Smooth muscle cell (in vitro differentiated cells): ENCODE data around the gene LRRC27. TPM values are rescaled to one million over a fixed set of nuclear protein-coding genes. Genes with fewer than 3 reads are reported as not detected.

Source experiments
- DNase-seq: peaks from one replicate; lab custom pipeline; 2025; ENCODE audit not compliant: unreplicated experiment; lab: John Stamatoyannopoulos, UW
- H2AFZ ChIP-seq: fragments of 200-600 bp; sonication (generic); 2 replicates; pipeline ENCODE4 v1.6.0; 2016; ENCODE audit warnings: antibody characterized with exemption, low read depth, mild to moderate bottlenecking
- H3F3A ChIP-seq: fragments of 200-600 bp; sonication (generic); 2 replicates; pipeline ENCODE4 v1.6.0; 2017; ENCODE audit warnings: antibody characterized with exemption, low read depth
- H3K27ac ChIP-seq: fragments of 200-600 bp; sonication (generic); 2 replicates; pipeline ENCODE4 v1.5.1; 2016; ENCODE audit warnings: low read depth, mild to moderate bottlenecking
- H3K27me3 ChIP-seq: fragments of 200-600 bp; sonication (generic); 2 replicates; pipeline ENCODE4 v1.6.1; 2016; ENCODE audit warnings: low read depth, mild to moderate bottlenecking
- H3K36me3 ChIP-seq: fragments of 200-600 bp; sonication (generic); 2 replicates; pipeline ENCODE4 v1.5.1; 2016; ENCODE audit warnings: low read depth
- H3K4me1 ChIP-seq: fragments of 200-600 bp; sonication (generic); 2 replicates; pipeline ENCODE4 v1.5.1; 2016; ENCODE audit warnings: low read depth
- H3K4me2 ChIP-seq: fragments of 200-600 bp; sonication (generic); 2 replicates; pipeline ENCODE4 v1.6.0; 2016; ENCODE audit warnings: mild to moderate bottlenecking
- H3K4me3 ChIP-seq: fragments of 200-600 bp; sonication (generic); 2 replicates; pipeline ENCODE4 v1.5.1; 2016; ENCODE audit warnings: mild to moderate bottlenecking
- H3K79me2 ChIP-seq: fragments of 200-600 bp; sonication (generic); 2 replicates; pipeline ENCODE4 v1.6.0; 2016; ENCODE audit warnings: low read depth, mild to moderate bottlenecking
- H3K9ac ChIP-seq: fragments of 200-600 bp; sonication (generic); 2 replicates; pipeline ENCODE4 v1.6.0; 2016; ENCODE audit warnings: low read depth
- H3K9me3 ChIP-seq: fragments of 200-600 bp; sonication (generic); replicated peaks from 2 replicates; pipeline ENCODE4 v1.5.1; 2016; ENCODE audit warnings: low read depth
- H4K20me1 ChIP-seq: fragments of 200-600 bp; sonication (generic); 2 replicates; pipeline ENCODE4 v1.6.0; 2016; ENCODE audit warnings: low read depth
- CTCF ChIP-seq: fragments of 200-600 bp; sonication (generic); IDR thresholded peaks from 2 replicates; pipeline ENCODE4 v1.5.1; 2017; ENCODE audit warnings: borderline replicate concordance, mild to moderate bottlenecking, antibody characterized with exemption; ENCODE audit not compliant: insufficient read depth, poor library complexity, severe bottlenecking
- WGBS: methylation state at CpG from one replicate; pipeline ENCODE4 v1.1.7; 2016; ENCODE audit warnings: low lambda C conversion rate; 5-methylcytosine and 5-hydroxymethylcytosine counted together
- polyA plus RNA-seq: library from polyadenylated mRNA; unstranded; fragments of >200 nt; fragmentation: Nextera tagmentation; extraction: Ambion mirVana; gene quantifications from 2 replicates; pipeline ENCODE4 v1.2.1, GENCODE V29; 2016
- total RNA-seq: library from RNA; depleted of rRNA; stranded (reverse); fragments of >200 nt; gene quantifications from 2 replicates; pipeline ENCODE4 v1.2.3, GENCODE V29; 2014

LRRC27 gene
- total and polyA plus RNA-seq, 2 experiments from 2014 or later: 7.6 to 11.5 TPM

DNA sequence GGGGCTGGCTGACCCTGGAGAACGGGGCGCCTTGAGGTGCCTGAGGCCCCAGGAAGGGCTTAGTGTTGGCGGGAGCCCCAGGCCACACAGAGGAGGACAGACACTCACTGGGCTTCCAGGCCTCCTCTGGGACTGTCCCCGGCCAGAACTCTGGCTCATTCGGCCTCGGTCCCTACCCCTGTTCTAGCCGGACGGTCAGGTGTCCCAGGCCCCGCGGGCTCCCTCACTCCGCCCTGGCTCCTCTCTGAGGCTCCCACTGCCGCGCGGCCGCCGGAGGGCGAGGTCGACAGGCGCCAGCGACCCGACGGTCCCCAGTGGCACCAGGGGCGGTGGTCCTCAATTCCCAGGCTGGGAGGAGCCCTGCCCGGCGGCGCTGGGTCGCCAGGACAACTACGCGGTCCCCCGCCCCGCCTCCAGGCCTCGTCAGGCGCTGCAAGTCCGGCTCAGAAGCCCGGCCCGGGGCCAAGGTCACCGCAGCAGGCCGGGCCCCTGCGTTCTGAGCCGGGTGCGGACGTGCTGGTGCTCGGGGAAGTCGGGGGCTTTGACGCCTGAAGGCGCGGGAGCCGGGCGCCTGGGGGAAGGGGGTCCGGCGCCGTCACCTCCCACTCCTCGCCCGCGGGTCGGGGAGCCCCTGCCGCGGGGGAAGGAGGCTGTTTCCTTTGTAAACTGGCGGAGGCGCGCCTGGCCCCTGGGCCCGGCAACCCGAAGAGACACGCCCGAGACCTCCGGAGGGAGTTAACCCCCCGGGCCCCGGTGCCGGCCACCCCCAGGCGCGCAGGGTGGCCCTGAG lies 63.9 kb downstream of the LRRC27 start:
- H3K27ac ChIP-seq: peak overlapping the region; percentile 71
- TF ChIP-seq CTCF: no peak
- peak overlapping the region; percentile 73 for H3K9ac ChIP-seq
- DNase-seq: no peak
- peaks cover 14% of the 10 kb centered on the region for H3K4me1 ChIP-seq
- H3K4me3 ChIP-seq: peak overlapping the region; percentile 60
- H3K4me2 ChIP-seq: peak overlapping the region; percentile 98
- peaks cover 8% of the 10 kb centered on the region for H3F3A ChIP-seq
- H3K27me3 ChIP-seq: no peaks in the 10 kb centered on the region
- 14% methylated on average over 49 of the region's 71 CpGs for WGBS
- H2AFZ ChIP-seq: no peak overlapping the region
- H3K9me3 ChIP-seq: no peaks in the 10 kb centered on the region
- peaks cover 33% of the 10 kb centered on the region for H3K79me2 ChIP-seq
- peaks cover 28% of the 10 kb centered on the region for H4K20me1 ChIP-seq
- no peaks in the 10 kb centered on the region for H3K36me3 ChIP-seq

DNA sequence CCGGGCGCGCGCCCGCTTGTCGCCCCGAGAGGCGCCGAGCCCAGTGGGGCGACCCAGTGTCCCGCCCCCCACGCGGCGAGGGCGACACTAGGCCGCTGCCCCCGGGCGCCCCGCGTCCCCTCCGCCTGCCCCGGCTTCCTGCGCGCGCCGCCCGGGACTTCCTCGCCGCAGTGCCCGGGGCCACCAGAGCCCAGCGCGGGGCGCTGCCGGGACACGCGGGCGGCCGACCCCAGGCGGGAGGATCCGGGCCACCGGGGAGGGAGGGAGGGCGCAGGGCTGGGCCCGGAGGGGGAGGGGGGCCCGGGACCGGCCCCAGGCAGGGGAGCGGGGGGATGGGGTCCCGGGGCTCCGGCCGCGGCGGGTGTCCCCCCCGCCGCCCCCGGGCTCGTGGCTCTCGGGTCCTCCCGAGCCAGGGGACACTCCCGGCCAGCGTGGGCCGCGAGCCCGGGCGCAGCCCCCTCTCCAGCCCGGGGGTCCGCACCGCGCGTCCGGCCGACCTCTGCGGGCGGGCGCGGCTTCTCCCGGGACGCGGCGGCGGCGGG lies 64.6 kb downstream of the LRRC27 start:
- Histone ChIP-seq H3K4me1 (peaks cover 14% of the 10 kb centered on the region), H3K36me3 (no peaks in the 10 kb centered on the region), H3K79me2 (peaks cover 40% of the 10 kb centered on the region), H3K9me3 (no peaks in the 10 kb centered on the region), H4K20me1 (peaks cover 35% of the 10 kb centered on the region), H2AFZ (no peak overlapping the region), H3K4me3 (peak overlapping the region; percentile 60), H3K27ac (peak overlapping the region; percentile 71), H3K9ac (peak overlapping the region; percentile 73), H3K27me3 (no peaks in the 10 kb centered on the region), H3K4me2 (peak overlapping the region; percentile 98), H3F3A (peaks cover 8% of the 10 kb centered on the region)
- TF ChIP-seq CTCF: peak; percentile 19
- no peak for DNase-seq
- 1% methylated on average over 12 of the region's 80 CpGs for WGBS

GRCh38 chr10:132397036-132397541 lies 65.1 kb downstream of the LRRC27 start, which contains the start of gene PWWP2B:
TSS of gene PWWP2B (plus strand) at chr10:132397200. CDS start at chr10:132397227, 27 bp downstream.
- Histone ChIP-seq H2AFZ (peak within 1 kb of the TSS; percentile 56), H3K27me3 (no peaks in the 10 kb centered on the region), H3K9me3 (no peaks in the 10 kb centered on the region), H3K4me1 (peaks cover 14% of the 10 kb centered on the region), H3K9ac (peak within 1 kb of the TSS; percentile 94), H3K79me2 (peaks cover 42% of the 10 kb centered on the region), H3F3A (peaks cover 8% of the 10 kb centered on the region), H4K20me1 (peaks cover 40% of the 10 kb centered on the region), H3K4me2 (peak within 1 kb of the TSS; percentile 98), H3K4me3 (peak within 1 kb of the TSS; percentile 79), H3K27ac (peak within 1 kb of the TSS; percentile 82), H3K36me3 (no peaks in the 10 kb centered on the region)
- 0% methylated on average over 21 of the region's 86 CpGs for WGBS
- DNase-seq: no peak
- no peak for TF ChIP-seq CTCF
